BLaER1 treated with 17β-estradiol and CSF1 and Interleukin-3, amounts not matched to agents 10 nM and 100 nM (cell line): Measurements from ENCODE around the gene AGPAT3.
A peak's percentile ranks its signal among the peaks of the same experiment; 100 is the strongest.

Experiments used
- H3K27ac ChIP-seq, 11 experiments: shearing (Covaris generic); formaldehyde crosslinking; 2 replicates each; pipeline ENCODE4 v1.8.1; 2022
- H3K27me3 ChIP-seq, 11 experiments: shearing (Covaris generic); formaldehyde crosslinking; 2 replicates each; pipeline ENCODE4 v1.8.1; 2022
- H3K36me3 ChIP-seq, 11 experiments: shearing (Covaris generic); formaldehyde crosslinking; 2 replicates each; pipeline ENCODE4 v1.8.1; 2022
- H3K4me1 ChIP-seq, 10 experiments: shearing (Covaris generic); formaldehyde crosslinking; 2 replicates each; pipeline ENCODE4 v1.8.1; 2022
- H3K4me2 ChIP-seq, 11 experiments: shearing (Covaris generic); formaldehyde crosslinking; 2 replicates each; pipeline ENCODE4 v1.8.1; 2022
- H3K4me3 ChIP-seq, 10 experiments: shearing (Covaris generic); formaldehyde crosslinking; 2 replicates each; pipeline ENCODE4 v1.8.1; 2022
- H3K9ac ChIP-seq, 11 experiments: shearing (Covaris generic); formaldehyde crosslinking; 2 replicates each; pipeline ENCODE4 v1.8.1; 2022
- H3K9me3 ChIP-seq, 11 experiments: shearing (Covaris generic); formaldehyde crosslinking; replicated peaks in 1 of 11; 2 replicates each; pipeline ENCODE4 v1.8.1; 2022
- H4K20me1 ChIP-seq, 11 experiments: shearing (Covaris generic); formaldehyde crosslinking; 2 replicates each; pipeline ENCODE4 v1.8.1; 2022
- Cebpa-rat ChIP-seq, 11 experiments: shearing (Covaris generic); IDR thresholded peaks; 2 replicates each; pipeline ENCODE4 v1.8.1; 2022

Gene AGPAT3

GRCh38 chr21:43942201-43942600, 77.2 kb downstream of the AGPAT3 start:
- H3K27me3 ChIP-seq = no peaks in the 10 kb centered on the region
- peaks cover 0 to 4% (median 0%) of the 10 kb centered on the region in 11 experiments; a peak in 4 of 22 replicates for H3K9me3 ChIP-seq
- H3K4me2 ChIP-seq = no peak overlapping the region
- peaks cover 75 to 98% (median 94%) of the 10 kb centered on the region in 11 experiments for H4K20me1 ChIP-seq
- H3K4me1 ChIP-seq = peaks cover 18 to 36% (median 28%) of the 10 kb centered on the region in 10 experiments
- TF ChIP-seq Cebpa-rat (IDR thresholded peaks at IDR 0.05) = no peak
- H3K9ac ChIP-seq = no peak overlapping the region
- peaks cover 0 to 48% (median 8%) of the 10 kb centered on the region in 11 experiments; a peak in 10 of 22 replicates for H3K36me3 ChIP-seq
- H3K27ac ChIP-seq = no peak overlapping the region
- H3K4me3 ChIP-seq = no peak overlapping the region

GRCh38 chr21:43942621-43943020, 77.6 kb downstream of the AGPAT3 start:
- Histone ChIP-seq H3K9ac (no peak overlapping the region), H3K4me3 (no peak overlapping the region), H4K20me1 (peaks cover 72 to 97% (median 94%) of the 10 kb centered on the region in 11 experiments)

GRCh38 chr21:43943512-43944077, 78.6 kb downstream of the AGPAT3 start:
- peaks cover 72 to 97% (median 86%) of the 10 kb centered on the region in 11 experiments for H4K20me1 ChIP-seq
- H3K9me3 ChIP-seq = peaks cover 8 to 18% (median 10%) of the 10 kb centered on the region in 11 experiments
- H3K9ac ChIP-seq = no peak overlapping the region; a peak in 1 of 22 replicates
- no peak overlapping the region for H3K4me2 ChIP-seq
- no peak overlapping the region for H3K4me3 ChIP-seq
- peaks cover 0 to 62% (median 17%) of the 10 kb centered on the region in 11 experiments; a peak in 15 of 22 replicates for H3K36me3 ChIP-seq
- no peak for TF ChIP-seq Cebpa-rat (IDR thresholded peaks at IDR 0.05)
- no peaks in the 10 kb centered on the region for H3K27me3 ChIP-seq
- no peak overlapping the region for H3K27ac ChIP-seq
- H3K4me1 ChIP-seq = peaks cover 4 to 27% (median 19%) of the 10 kb centered on the region in 10 experiments

More at GRCh38 chr21:43942621-43943020, 77.6 kb downstream of the AGPAT3 start:
- Histone ChIP-seq H3K9me3 (peaks cover 0 to 9% (median under 1%) of the 10 kb centered on the region in 11 experiments; a peak in 8 of 22 replicates), H3K4me1 (peaks cover 14 to 35% (median 26%) of the 10 kb centered on the region in 10 experiments), H3K27ac (no peak overlapping the region), H3K27me3 (no peaks in the 10 kb centered on the region), H3K36me3 (peaks cover 0 to 52% (median 11%) of the 10 kb centered on the region in 11 experiments; a peak in 10 of 22 replicates), H3K4me2 (no peak overlapping the region)
- TF ChIP-seq Cebpa-rat (IDR thresholded peaks at IDR 0.05) = no peak

- Histone ChIP-seq H3K4me1 (peaks cover under 1 to 28% (median 19%) of the 10 kb centered on the region in 10 experiments; a peak in 16 of 20 replicates), H3K4me2 (peak overlapping the region in 8 of 11 experiments; percentile 9 to 51 (median 36); a peak in 11 of 22 replicates), H3K4me3 (no peak overlapping the region), H3K9ac (no peak overlapping the region; a peak in 1 of 22 replicates), H3K27me3 (no peaks in the 10 kb centered on the region), H3K9me3 (peaks cover 14 to 24% (median 16%) of the 10 kb centered on the region in 11 experiments), H3K27ac (no peak overlapping the region), H4K20me1 (peaks cover 72 to 98% (median 83%) of the 10 kb centered on the region in 11 experiments), H3K36me3 (peaks cover 0 to 67% (median 19%) of the 10 kb centered on the region in 11 experiments; a peak in 15 of 22 replicates)
- TF ChIP-seq Cebpa-rat (IDR thresholded peaks at IDR 0.05) = no peak
Measured at GRCh38 chr21:43944078-43944633, 79.1 kb downstream of the AGPAT3 start.

- Histone ChIP-seq H3K36me3 (peaks cover 0 to 66% (median 19%) of the 10 kb centered on the region in 11 experiments; a peak in 15 of 22 replicates), H3K4me2 (peak overlapping the region in 9 of 11 experiments; percentile 9 to 51 (median 36); a peak in 13 of 22 replicates), H3K9me3 (peaks cover 16 to 27% (median 19%) of the 10 kb centered on the region in 11 experiments), H3K4me1 (peaks cover 6 to 30% (median 22%) of the 10 kb centered on the region in 10 experiments; a peak in 17 of 20 replicates), H3K27ac (no peak overlapping the region), H3K4me3 (no peak overlapping the region), H4K20me1 (peaks cover 72 to 98% (median 83%) of the 10 kb centered on the region in 11 experiments), H3K27me3 (no peaks in the 10 kb centered on the region), H3K9ac (peak overlapping the region in 1 of 11 experiments; percentile 3; a peak in 1 of 22 replicates)
- no peak for TF ChIP-seq Cebpa-rat (IDR thresholded peaks at IDR 0.05)
Measured at GRCh38 chr21:43944757-43945156, 79.7 kb downstream of the AGPAT3 start.

- H3K27ac ChIP-seq = no peak overlapping the region
- peaks cover 78 to 98% (median 85%) of the 10 kb centered on the region in 11 experiments for H4K20me1 ChIP-seq
- no peak overlapping the region for H3K4me3 ChIP-seq
- no peak for TF ChIP-seq Cebpa-rat (IDR thresholded peaks at IDR 0.05)
- H3K4me1 ChIP-seq = peaks cover 30 to 70% (median 58%) of the 10 kb centered on the region in 10 experiments
- H3K27me3 ChIP-seq = peaks cover 13 to 30% (median 26%) of the 10 kb centered on the region in 11 experiments
- peak overlapping the region in 10 of 11 experiments; percentile 51 to 86 (median 74); a peak in 20 of 22 replicates for H3K4me2 ChIP-seq
- H3K36me3 ChIP-seq = peaks cover 0 to 44% (median 19%) of the 10 kb centered on the region in 11 experiments; a peak in 15 of 22 replicates
- H3K9ac ChIP-seq = no peak overlapping the region
- H3K9me3 ChIP-seq = peaks cover 16 to 27% (median 19%) of the 10 kb centered on the region in 11 experiments
Measured at GRCh38 chr21:43948740-43949498, 83.9 kb downstream of the AGPAT3 start.

- Histone ChIP-seq H3K9ac (no peak overlapping the region; a peak in 1 of 22 replicates), H3K4me3 (no peak overlapping the region), H3K27ac (no peak overlapping the region), H3K27me3 (peaks cover 14 to 37% (median 33%) of the 10 kb centered on the region in 11 experiments), H3K4me2 (peak overlapping the region; percentile 14 to 86 (median 74); a peak in 21 of 22 replicates), H3K4me1 (peaks cover 30 to 68% (median 53%) of the 10 kb centered on the region in 10 experiments), H3K9me3 (peaks cover 16 to 27% (median 19%) of the 10 kb centered on the region in 11 experiments), H3K36me3 (peaks cover 0 to 44% (median 19%) of the 10 kb centered on the region in 11 experiments; a peak in 15 of 22 replicates), H4K20me1 (peaks cover 78 to 98% (median 85%) of the 10 kb centered on the region in 11 experiments)
- TF ChIP-seq Cebpa-rat (IDR thresholded peaks at IDR 0.05) = no peak
Measured at GRCh38 chr21:43949499-43950208, 84.6 kb downstream of the AGPAT3 start.

GRCh38 chr21:43950481-43950880, 85.5 kb downstream of the AGPAT3 start:
- no peak overlapping the region for H3K4me3 ChIP-seq
- peaks cover 78 to 98% (median 85%) of the 10 kb centered on the region in 11 experiments for H4K20me1 ChIP-seq
- no peak overlapping the region for H3K27ac ChIP-seq

More at GRCh38 chr21:43950481-43950880, 85.5 kb downstream of the AGPAT3 start:
- Histone ChIP-seq H3K36me3 (peaks cover 0 to 48% (median 19%) of the 10 kb centered on the region in 11 experiments; a peak in 15 of 22 replicates), H3K4me2 (peak overlapping the region in 10 of 11 experiments; percentile 19 to 86 (median 74); a peak in 19 of 22 replicates), H3K9me3 (peaks cover 16 to 27% (median 19%) of the 10 kb centered on the region in 11 experiments), H3K9ac (no peak overlapping the region), H3K27me3 (peaks cover 20 to 46% (median 39%) of the 10 kb centered on the region in 11 experiments), H3K4me1 (peaks cover 30 to 60% (median 48%) of the 10 kb centered on the region in 10 experiments)
- TF ChIP-seq Cebpa-rat (IDR thresholded peaks at IDR 0.05) = no peak
